Fibroblast of mammary gland (primary cell): ENCODE results near the gene ERN2.
A peak's percentile ranks its signal among the peaks of the same experiment; 100 is the strongest.

ENCODE experiments used
- DNase-seq: peaks from one replicate; pipeline ENCODE4 v3.0.0-alpha.2; 2010; ENCODE audit warnings: low read depth
- H3K4me3 ChIP-seq: 2 replicates; pipeline ENCODE4 v1.5.1; 2011; ENCODE audit warnings: low read depth, mild to moderate bottlenecking, low read length, moderate library complexity; ENCODE audit not compliant: control insufficient read depth
- TF ChIP-seq, protein P1 (sequence below): conservative IDR thresholded peaks from 2 replicates; pipeline ENCODE4 v1.5.1; 2011; ENCODE audit warnings: low read depth, low read length, inconsistent platforms; ENCODE audit not compliant: control insufficient read depth, insufficient read depth

ERN2 gene

GRCh38 chr16:23689442-23690187 lies 23.4 kb downstream of the ERN2 start:
- DNase-seq, result no peak
- TF ChIP-seq, protein P1, sequence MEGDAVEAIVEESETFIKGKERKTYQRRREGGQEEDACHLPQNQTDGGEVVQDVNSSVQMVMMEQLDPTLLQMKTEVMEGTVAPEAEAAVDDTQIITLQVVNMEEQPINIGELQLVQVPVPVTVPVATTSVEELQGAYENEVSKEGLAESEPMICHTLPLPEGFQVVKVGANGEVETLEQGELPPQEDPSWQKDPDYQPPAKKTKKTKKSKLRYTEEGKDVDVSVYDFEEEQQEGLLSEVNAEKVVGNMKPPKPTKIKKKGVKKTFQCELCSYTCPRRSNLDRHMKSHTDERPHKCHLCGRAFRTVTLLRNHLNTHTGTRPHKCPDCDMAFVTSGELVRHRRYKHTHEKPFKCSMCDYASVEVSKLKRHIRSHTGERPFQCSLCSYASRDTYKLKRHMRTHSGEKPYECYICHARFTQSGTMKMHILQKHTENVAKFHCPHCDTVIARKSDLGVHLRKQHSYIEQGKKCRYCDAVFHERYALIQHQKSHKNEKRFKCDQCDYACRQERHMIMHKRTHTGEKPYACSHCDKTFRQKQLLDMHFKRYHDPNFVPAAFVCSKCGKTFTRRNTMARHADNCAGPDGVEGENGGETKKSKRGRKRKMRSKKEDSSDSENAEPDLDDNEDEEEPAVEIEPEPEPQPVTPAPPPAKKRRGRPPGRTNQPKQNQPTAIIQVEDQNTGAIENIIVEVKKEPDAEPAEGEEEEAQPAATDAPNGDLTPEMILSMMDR, result no peak
- H3K4me3 ChIP-seq, result no peak overlapping the region

GRCh38 chr16:23687034-23687808 lies 25.8 kb downstream of the ERN2 start:
- no peak overlapping the region for H3K4me3 ChIP-seq
- DNase-seq, result no peak
- TF ChIP-seq, protein P1, result no peak

DNA sequence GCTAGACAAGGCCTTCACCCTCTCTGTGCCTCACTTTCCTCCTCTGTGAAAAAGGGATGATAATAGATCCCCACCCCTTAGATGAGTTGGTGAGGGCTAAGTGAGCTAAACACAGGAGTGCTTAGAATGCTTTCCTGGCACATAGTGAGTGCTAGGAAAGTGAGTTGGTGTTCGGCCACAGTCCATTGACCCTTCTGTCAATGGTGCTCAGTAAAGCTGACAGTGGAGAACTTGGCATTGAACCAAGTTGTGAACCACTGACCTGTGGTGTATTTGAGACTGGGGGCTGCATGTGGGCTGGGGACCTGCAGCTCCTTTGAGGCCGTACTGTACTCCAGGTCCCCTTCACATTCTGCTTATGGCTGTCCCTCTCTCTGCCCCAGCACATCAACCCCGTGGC lies 29.5 kb downstream of the ERN2 start:
- no peak for DNase-seq
- TF ChIP-seq, protein P1, result no peak
- H3K4me3 ChIP-seq, result no peak overlapping the region

- TF ChIP-seq, protein P1, result no peak
- DNase-seq, result peak; percentile 62
- no peak overlapping the region for H3K4me3 ChIP-seq
Observed at GRCh38 chr16:23682181-23682580, 30.8 kb downstream of the ERN2 start.

GRCh38 chr16:23679986-23680336 lies 33.1 kb downstream of the ERN2 start:
- TF ChIP-seq, protein P1, result no peak
- DNase-seq, result no peak
- H3K4me3 ChIP-seq, result peak overlapping the region; percentile 75

- TF ChIP-seq, protein P1, result no peak
- peak; percentile 34 for DNase-seq
- peak overlapping the region; percentile 75 for H3K4me3 ChIP-seq
Observed at GRCh38 chr16:23679274-23679985, 33.6 kb downstream of the ERN2 start.
